Measurements from ENCODE around the gene PCDHA3.

PCDHA3 gene

DNA sequence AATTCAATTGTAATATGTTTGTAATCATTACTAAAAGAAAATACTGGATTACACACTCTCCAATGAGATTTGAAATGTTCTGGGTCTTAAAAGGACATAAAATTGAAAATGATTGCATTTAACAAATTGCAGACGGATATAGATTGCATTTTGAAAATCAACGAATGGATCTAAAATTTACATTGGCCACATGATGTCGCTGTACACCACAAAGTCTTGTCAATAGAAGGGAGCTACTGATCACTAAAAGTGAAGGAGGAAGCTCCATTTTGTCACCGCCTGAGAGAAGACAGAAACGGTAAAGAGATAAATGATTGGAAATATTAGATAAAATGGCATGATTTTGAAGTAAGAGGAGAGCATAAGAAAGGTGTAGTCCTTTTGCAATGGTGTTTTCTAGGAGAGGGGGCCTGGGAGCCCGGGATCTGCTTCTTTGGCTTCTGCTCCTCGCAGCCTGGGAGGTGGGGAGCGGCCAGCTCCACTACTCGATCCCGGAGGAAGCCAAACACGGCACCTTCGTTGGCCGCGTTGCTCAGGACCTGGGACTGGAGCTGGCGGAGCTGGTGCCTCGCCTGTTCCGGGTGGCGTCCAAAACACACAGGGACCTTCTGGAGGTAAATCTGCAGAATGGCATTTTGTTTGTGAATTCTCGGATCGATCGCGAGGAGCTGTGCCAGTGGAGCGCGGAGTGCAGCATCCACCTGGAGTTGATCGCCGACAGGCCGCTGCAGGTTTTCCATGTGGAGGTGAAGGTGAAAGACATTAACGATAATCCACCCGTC is 14.8 kb upstream of the PCDHA3 start, which contains the start of gene PCDHA1:
TSS of gene PCDHA1 (plus strand) at position 236 of the 782 bp plus-strand sequence.
- TF ChIP-seq TAF1 (IDR thresholded peaks at IDR 0.05; ENCODE audit: low read depth) (no peak), CREB1 (IDR thresholded peaks at IDR 0.05; ENCODE audit: low read depth) (no peak), TEAD4 (IDR thresholded peaks at IDR 0.05) (no peak), FOXM1 (IDR thresholded peaks at IDR 0.05; ENCODE audit: borderline replicate concordance, low read depth) (no peak), YY1 (IDR thresholded peaks at IDR 0.05; ENCODE audit: low read depth) (no peak), ZBTB7A (IDR thresholded peaks at IDR 0.05; ENCODE audit: low read depth) (no peak), CEBPB (IDR thresholded peaks at IDR 0.05) (no peak), EGR1 (IDR thresholded peaks at IDR 0.05) (no peak), EP300 (IDR thresholded peaks at IDR 0.05; ENCODE audit: borderline replicate concordance) (no peak), RAD21 (IDR thresholded peaks at IDR 0.05; ENCODE audit: low read depth) (no peak), NFIC (IDR thresholded peaks at IDR 0.05) (no peak), TCF12 (IDR thresholded peaks at IDR 0.05; ENCODE audit: low read depth) (no peak)
- TF ChIP-seq, protein P1, sequence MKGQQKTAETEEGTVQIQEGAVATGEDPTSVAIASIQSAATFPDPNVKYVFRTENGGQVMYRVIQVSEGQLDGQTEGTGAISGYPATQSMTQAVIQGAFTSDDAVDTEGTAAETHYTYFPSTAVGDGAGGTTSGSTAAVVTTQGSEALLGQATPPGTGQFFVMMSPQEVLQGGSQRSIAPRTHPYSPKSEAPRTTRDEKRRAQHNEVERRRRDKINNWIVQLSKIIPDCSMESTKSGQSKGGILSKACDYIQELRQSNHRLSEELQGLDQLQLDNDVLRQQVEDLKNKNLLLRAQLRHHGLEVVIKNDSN (IDR thresholded peaks at IDR 0.05), result no peak
- TF ChIP-seq, protein P2, sequence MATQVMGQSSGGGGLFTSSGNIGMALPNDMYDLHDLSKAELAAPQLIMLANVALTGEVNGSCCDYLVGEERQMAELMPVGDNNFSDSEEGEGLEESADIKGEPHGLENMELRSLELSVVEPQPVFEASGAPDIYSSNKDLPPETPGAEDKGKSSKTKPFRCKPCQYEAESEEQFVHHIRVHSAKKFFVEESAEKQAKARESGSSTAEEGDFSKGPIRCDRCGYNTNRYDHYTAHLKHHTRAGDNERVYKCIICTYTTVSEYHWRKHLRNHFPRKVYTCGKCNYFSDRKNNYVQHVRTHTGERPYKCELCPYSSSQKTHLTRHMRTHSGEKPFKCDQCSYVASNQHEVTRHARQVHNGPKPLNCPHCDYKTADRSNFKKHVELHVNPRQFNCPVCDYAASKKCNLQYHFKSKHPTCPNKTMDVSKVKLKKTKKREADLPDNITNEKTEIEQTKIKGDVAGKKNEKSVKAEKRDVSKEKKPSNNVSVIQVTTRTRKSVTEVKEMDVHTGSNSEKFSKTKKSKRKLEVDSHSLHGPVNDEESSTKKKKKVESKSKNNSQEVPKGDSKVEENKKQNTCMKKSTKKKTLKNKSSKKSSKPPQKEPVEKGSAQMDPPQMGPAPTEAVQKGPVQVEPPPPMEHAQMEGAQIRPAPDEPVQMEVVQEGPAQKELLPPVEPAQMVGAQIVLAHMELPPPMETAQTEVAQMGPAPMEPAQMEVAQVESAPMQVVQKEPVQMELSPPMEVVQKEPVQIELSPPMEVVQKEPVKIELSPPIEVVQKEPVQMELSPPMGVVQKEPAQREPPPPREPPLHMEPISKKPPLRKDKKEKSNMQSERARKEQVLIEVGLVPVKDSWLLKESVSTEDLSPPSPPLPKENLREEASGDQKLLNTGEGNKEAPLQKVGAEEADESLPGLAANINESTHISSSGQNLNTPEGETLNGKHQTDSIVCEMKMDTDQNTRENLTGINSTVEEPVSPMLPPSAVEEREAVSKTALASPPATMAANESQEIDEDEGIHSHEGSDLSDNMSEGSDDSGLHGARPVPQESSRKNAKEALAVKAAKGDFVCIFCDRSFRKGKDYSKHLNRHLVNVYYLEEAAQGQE (IDR thresholded peaks at IDR 0.05; ENCODE audit: low read depth), result no peak
- TF ChIP-seq, protein P3, sequence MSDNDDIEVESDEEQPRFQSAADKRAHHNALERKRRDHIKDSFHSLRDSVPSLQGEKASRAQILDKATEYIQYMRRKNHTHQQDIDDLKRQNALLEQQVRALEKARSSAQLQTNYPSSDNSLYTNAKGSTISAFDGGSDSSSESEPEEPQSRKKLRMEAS (IDR thresholded peaks at IDR 0.05), result no peak

GRCh38 chr5:140791089-140791488 is 9.8 kb upstream of the PCDHA3 start:
- TF ChIP-seq ZBTB7A (IDR thresholded peaks at IDR 0.05; ENCODE audit: low read depth) (no peak), RAD21 (IDR thresholded peaks at IDR 0.05; ENCODE audit: low read depth) (no peak), EP300 (IDR thresholded peaks at IDR 0.05; ENCODE audit: borderline replicate concordance) (no peak), TAF1 (IDR thresholded peaks at IDR 0.05; ENCODE audit: low read depth) (no peak), CEBPB (IDR thresholded peaks at IDR 0.05) (no peak)
- TF ChIP-seq, protein P2 (IDR thresholded peaks at IDR 0.05; ENCODE audit: low read depth), result no peak
- TF ChIP-seq, protein P1 (IDR thresholded peaks at IDR 0.05), result no peak

DNA sequence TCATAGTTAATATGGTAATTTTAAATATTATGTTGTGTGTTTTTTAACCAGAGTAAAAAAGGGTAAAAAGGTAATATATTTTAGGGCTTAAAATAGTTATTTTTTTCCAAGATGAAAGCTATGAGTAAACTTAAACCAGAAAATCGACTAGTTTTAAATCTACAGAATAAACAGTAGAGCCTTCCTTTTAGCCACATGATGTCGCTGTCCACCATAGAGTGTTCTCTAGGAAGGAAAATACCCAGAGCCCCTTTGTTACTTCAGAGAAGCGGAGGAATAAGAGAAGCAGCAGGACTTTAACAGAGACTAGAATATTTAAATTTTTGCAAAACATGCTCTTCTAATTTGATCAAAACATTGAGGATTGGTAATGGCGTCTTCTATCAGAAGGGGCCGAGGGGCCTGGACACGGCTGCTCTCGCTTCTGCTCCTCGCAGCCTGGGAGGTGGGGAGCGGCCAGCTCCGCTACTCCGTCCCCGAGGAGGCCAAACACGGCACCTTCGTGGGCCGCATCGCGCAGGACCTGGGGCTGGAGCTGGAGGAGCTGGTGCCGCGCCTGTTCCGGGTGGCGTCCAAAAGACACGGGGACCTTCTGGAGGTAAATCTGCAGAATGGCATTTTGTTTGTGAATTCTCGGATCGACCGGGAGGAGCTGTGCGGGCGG is 6.1 kb upstream of the PCDHA3 start, which contains the start of gene PCDHA2:
TSS of gene PCDHA2 (plus strand) at position 258 of the 664 bp plus-strand sequence.
- peak; percentile 29 for TF ChIP-seq RAD21 (IDR thresholded peaks at IDR 0.05; ENCODE audit: low read depth)
- TF ChIP-seq, protein P3 (IDR thresholded peaks at IDR 0.05), result no peak
- TF ChIP-seq, protein P1 (IDR thresholded peaks at IDR 0.05), result no peak
- TF ChIP-seq, protein P2 (IDR thresholded peaks at IDR 0.05; ENCODE audit: low read depth), result no peak
- TF ChIP-seq TEAD4 (IDR thresholded peaks at IDR 0.05), result no peak

DNA sequence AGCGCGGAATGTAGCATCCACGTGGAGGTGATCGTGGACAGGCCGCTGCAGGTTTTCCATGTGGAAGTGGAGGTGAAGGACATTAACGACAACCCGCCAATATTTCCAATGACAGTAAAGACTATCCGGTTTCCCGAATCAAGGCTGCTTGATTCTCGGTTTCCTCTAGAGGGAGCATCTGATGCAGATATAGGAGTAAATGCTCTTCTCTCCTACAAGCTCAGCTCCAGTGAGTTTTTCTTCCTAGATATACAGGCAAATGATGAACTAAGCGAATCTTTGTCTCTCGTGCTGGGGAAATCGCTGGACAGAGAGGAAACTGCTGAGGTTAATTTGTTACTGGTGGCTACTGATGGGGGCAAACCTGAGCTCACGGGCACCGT is 5.6 kb upstream of the PCDHA3 start:
- no peak for TF ChIP-seq YY1 (IDR thresholded peaks at IDR 0.05; ENCODE audit: low read depth)
- no peak for TF ChIP-seq TAF1 (IDR thresholded peaks at IDR 0.05; ENCODE audit: low read depth)
- TF ChIP-seq CREB1 (IDR thresholded peaks at IDR 0.05; ENCODE audit: low read depth), result no peak
- no peak for TF ChIP-seq TCF12 (IDR thresholded peaks at IDR 0.05; ENCODE audit: low read depth)
- TF ChIP-seq EGR1 (IDR thresholded peaks at IDR 0.05), result no peak
- TF ChIP-seq TEAD4 (IDR thresholded peaks at IDR 0.05), result no peak
- TF ChIP-seq ZBTB7A (IDR thresholded peaks at IDR 0.05; ENCODE audit: low read depth), result no peak
- no peak for TF ChIP-seq NFIC (IDR thresholded peaks at IDR 0.05)
- TF ChIP-seq, protein P1 (IDR thresholded peaks at IDR 0.05), result no peak

Measured in Ishikawa (cell line).